HEK293 (cell line): ENCODE measurements around the gene TMC4.
A peak's percentile ranks its signal among the peaks of the same experiment; 100 is the strongest.

Experiments used
- FEZF1 ChIP-seq: fragments of 450-650 bp; formaldehyde crosslinking; IDR thresholded peaks from 2 replicates; pipeline ENCODE4 v1.5.1; 2016; ENCODE audit warnings: missing biosample characterization, missing genetic modification characterization
- HIC1 ChIP-seq: fragments of 450-650 bp; formaldehyde crosslinking; IDR thresholded peaks from 2 replicates; pipeline ENCODE4 v1.5.1; 2016; ENCODE audit warnings: missing biosample characterization, missing genetic modification characterization
- HOXD13 ChIP-seq: sonication (generic); formaldehyde crosslinking; IDR thresholded peaks from 2 replicates; pipeline ENCODE4 v1.8.0; 2022; ENCODE audit warnings: missing genetic modification reagents, borderline replicate concordance
- KLF16 ChIP-seq: fragments of 450-650 bp; formaldehyde crosslinking; IDR thresholded peaks from 2 replicates; pipeline ENCODE4 v1.5.1; 2017; ENCODE audit warnings: missing biosample characterization, missing genetic modification characterization
- PRDM1 ChIP-seq: fragments of 450-650 bp; formaldehyde crosslinking; IDR thresholded peaks from 2 replicates; pipeline ENCODE4; 2016; ENCODE audit warnings: missing biosample characterization, missing genetic modification characterization
- RBAK ChIP-seq: fragments of 450-650 bp; formaldehyde crosslinking; IDR thresholded peaks from 2 replicates; pipeline ENCODE4 v1.5.1; 2016; ENCODE audit warnings: missing biosample characterization, missing genetic modification characterization
- SP2 ChIP-seq: fragments of 450-650 bp; formaldehyde crosslinking; IDR thresholded peaks from 2 replicates; pipeline ENCODE4 v1.5.1; 2016; ENCODE audit warnings: missing biosample characterization, missing genetic modification characterization
- SP3 ChIP-seq: fragments of 450-650 bp; formaldehyde crosslinking; IDR thresholded peaks from 2 replicates; pipeline ENCODE4 v1.5.1; 2016; ENCODE audit warnings: missing biosample characterization, missing genetic modification characterization
- TCF7L2 ChIP-seq: IDR thresholded peaks from 2 replicates; pipeline ENCODE4 v1.6.1; 2011; ENCODE audit warnings: low read depth, mild to moderate bottlenecking, inconsistent platforms, low read length, moderate library complexity, borderline replicate concordance
- WT1 ChIP-seq: fragments of 450-650 bp; formaldehyde crosslinking; IDR thresholded peaks from 2 replicates; pipeline ENCODE4 v1.5.1; 2016; ENCODE audit warnings: missing biosample characterization, missing genetic modification characterization
- ZBTB44 ChIP-seq: fragments of 450-650 bp; IDR thresholded peaks from 2 replicates; pipeline ENCODE4 v1.5.1; 2018; ENCODE audit warnings: missing biosample characterization, mild to moderate bottlenecking, missing genetic modification characterization
- ZBTB6 ChIP-seq: fragments of 450-650 bp; formaldehyde crosslinking; IDR thresholded peaks from 2 replicates; pipeline ENCODE4 v1.5.1; 2017; ENCODE audit warnings: missing biosample characterization, missing genetic modification characterization
- ZNF138 ChIP-seq: fragments of 450-650 bp; formaldehyde crosslinking; IDR thresholded peaks from 2 replicates; pipeline ENCODE4 v1.5.1; 2016; ENCODE audit warnings: missing biosample characterization, missing genetic modification characterization, borderline replicate concordance
- ZNF157 ChIP-seq: fragments of 450-650 bp; formaldehyde crosslinking; IDR thresholded peaks from 2 replicates; pipeline ENCODE4 v1.5.1; 2016; ENCODE audit warnings: missing biosample characterization, missing genetic modification characterization
- ZNF184 ChIP-seq: fragments of 450-650 bp; IDR thresholded peaks from 2 replicates; pipeline ENCODE4 v1.5.1; 2018; ENCODE audit warnings: missing biosample characterization, mild to moderate bottlenecking, missing genetic modification characterization
- ZNF280D ChIP-seq: fragments of 450-650 bp; formaldehyde crosslinking; IDR thresholded peaks from 2 replicates; pipeline ENCODE4 v1.5.1; 2016; ENCODE audit warnings: missing biosample characterization, missing genetic modification characterization
- ZNF362 ChIP-seq: fragments of 450-650 bp; formaldehyde crosslinking; IDR thresholded peaks from 2 replicates; pipeline ENCODE4 v1.5.1; 2016; ENCODE audit warnings: missing biosample characterization, missing genetic modification characterization
- ZNF426 ChIP-seq: fragments of 450-650 bp; formaldehyde crosslinking; IDR thresholded peaks from 2 replicates; pipeline ENCODE4 v1.5.1; 2017; ENCODE audit warnings: missing biosample characterization, missing genetic modification characterization, mild to moderate bottlenecking, inconsistent platforms, moderate library complexity
- ZNF501 ChIP-seq: fragments of 450-650 bp; formaldehyde crosslinking; IDR thresholded peaks from 2 replicates; pipeline ENCODE4 v1.5.1; 2016; ENCODE audit warnings: missing biosample characterization, missing genetic modification characterization
- ZNF513 ChIP-seq: fragments of 450-650 bp; IDR thresholded peaks from 2 replicates; pipeline ENCODE4 v1.5.1; 2018; ENCODE audit warnings: missing biosample characterization, missing genetic modification characterization
- ZNF514 ChIP-seq: fragments of 450-650 bp; formaldehyde crosslinking; IDR thresholded peaks from 2 replicates; pipeline ENCODE4 v1.5.1; 2016; ENCODE audit warnings: missing biosample characterization, missing genetic modification characterization
- ZNF530 ChIP-seq: fragments of 450-650 bp; formaldehyde crosslinking; IDR thresholded peaks from 2 replicates; pipeline ENCODE4 v1.5.1; 2016; ENCODE audit warnings: low read depth, missing biosample characterization, missing genetic modification characterization
- ZNF544 ChIP-seq: fragments of 450-650 bp; formaldehyde crosslinking; IDR thresholded peaks from 2 replicates; pipeline ENCODE4 v1.5.0; 2017; ENCODE audit warnings: missing biosample characterization, missing genetic modification characterization
- ZNF571 ChIP-seq: fragments of 450-650 bp; formaldehyde crosslinking; IDR thresholded peaks from 2 replicates; pipeline ENCODE4 v1.5.0; 2017; ENCODE audit warnings: missing biosample characterization, missing genetic modification characterization
- ZNF626 ChIP-seq: fragments of 450-650 bp; sonication (Bioruptor Pico); formaldehyde crosslinking; IDR thresholded peaks from 2 replicates; pipeline ENCODE4 v1.5.1; 2018; ENCODE audit warnings: missing biosample characterization, missing genetic modification characterization, inconsistent platforms
- ZNF677 ChIP-seq: fragments of 450-650 bp; IDR thresholded peaks from 2 replicates; pipeline ENCODE4 v1.5.0; 2018; ENCODE audit warnings: missing biosample characterization, mild to moderate bottlenecking, missing genetic modification characterization, moderate library complexity
- ZNF707 ChIP-seq: fragments of 450-650 bp; formaldehyde crosslinking; IDR thresholded peaks from 2 replicates; pipeline ENCODE4 v1.5.1; 2016; ENCODE audit warnings: missing biosample characterization, missing genetic modification characterization
- ZNF785 ChIP-seq: fragments of 450-650 bp; formaldehyde crosslinking; IDR thresholded peaks from 2 replicates; pipeline ENCODE4 v1.5.1; 2016; ENCODE audit warnings: missing biosample characterization, missing genetic modification characterization
- ZNF843 ChIP-seq: fragments of 450-650 bp; formaldehyde crosslinking; IDR thresholded peaks from 2 replicates; pipeline ENCODE4 v1.5.1; 2016; ENCODE audit warnings: missing biosample characterization, missing genetic modification characterization
- ZSCAN30 ChIP-seq: fragments of 450-650 bp; IDR thresholded peaks from 2 replicates; pipeline ENCODE4 v1.5.1; 2018; ENCODE audit warnings: missing biosample characterization, mild to moderate bottlenecking, missing genetic modification characterization, moderate library complexity
- ZXDB ChIP-seq: fragments of 450-650 bp; formaldehyde crosslinking; IDR thresholded peaks from 2 replicates; pipeline ENCODE4 v1.5.1; 2016; ENCODE audit warnings: missing biosample characterization, missing genetic modification characterization

TMC4 gene

GRCh38 chr19:54137699-54138488, 35.1 kb downstream of the TMC4 start, which contains the start of gene CNOT3 (continued):
- TF ChIP-seq ZNF513 (no peak), HIC1 (no peak), HOXD13 (CRISPR knock-in tag) (no peak; the same call in 1 of the 2 replicates), RBAK (tag by site-specific recombination) (no peak), ZBTB44 (tag by site-specific recombination) (no peak), ZNF426 (tag by site-specific recombination) (no peak), TCF7L2 (no peak), ZNF362 (tag by site-specific recombination) (no peak), ZSCAN30 (no peak), ZNF843 (0 out of 2 replicates have a peak, but pooled peaks have one; percentile 32), ZNF571 (no peak), PRDM1 (tag by site-specific recombination) (no peak), ZNF138 (tag by site-specific recombination) (no peak), ZNF544 (tag by site-specific recombination) (no peak), ZNF157 (tag by site-specific recombination) (no peak), ZNF184 (no peak), ZNF514 (no peak), SP2 (tag by site-specific recombination) (peak; percentile 58), KLF16 (tag by site-specific recombination) (peak; percentile 47; the same call in 1 of the 2 replicates), ZNF501 (tag by site-specific recombination) (no peak), ZNF707 (tag by site-specific recombination) (no peak), ZNF677 (tag by site-specific recombination) (no peak), ZNF530 (no peak), ZBTB6 (tag by site-specific recombination) (no peak), ZNF626 (no peak), ZXDB (tag by site-specific recombination) (peak; percentile 14; the same call in 1 of the 2 replicates), WT1 (tag by site-specific recombination) (no peak), ZNF280D (tag by site-specific recombination) (no peak), FEZF1 (tag by site-specific recombination) (no peak), ZNF785 (tag by site-specific recombination) (no peak), SP3 (tag by site-specific recombination) (no peak)
